ENCODE measurements around the gene SORCS1.

Gene SORCS1

GRCh38 chr10:107103174-107104025 lies 61.1 kb downstream of the SORCS1 start:
- DNase-seq = no peak

GRCh38 chr10:107098326-107098725 lies 66.2 kb downstream of the SORCS1 start:
- no peak for DNase-seq

- DNase-seq = no peak
These were observed 69.5 kb downstream of the SORCS1 start for GRCh38 chr10:107094824-107095522.

- DNase-seq = no peak
These were observed 72.2 kb downstream of the SORCS1 start for GRCh38 chr10:107092321-107092720.

- no peak for DNase-seq
These were observed 73.4 kb downstream of the SORCS1 start for GRCh38 chr10:107091126-107091525.

GRCh38 chr10:107085665-107086525 lies 78.6 kb downstream of the SORCS1 start:
- no peak for DNase-seq

- no peak for DNase-seq
These were observed 81.0 kb downstream of the SORCS1 start for GRCh38 chr10:107083388-107084009.

- DNase-seq = no peak
These were observed 82.9 kb downstream of the SORCS1 start for GRCh38 chr10:107081644-107082043.

GRCh38 chr10:107075117-107075516 lies 89.4 kb downstream of the SORCS1 start:
- no peak for DNase-seq

GRCh38 chr10:107072786-107073185 lies 91.7 kb downstream of the SORCS1 start:
- DNase-seq = no peak

GRCh38 chr10:107072028-107072427 lies 92.5 kb downstream of the SORCS1 start:
- DNase-seq = no peak

GRCh38 chr10:107071301-107071700 lies 93.2 kb downstream of the SORCS1 start:
- DNase-seq = no peak

GRCh38 chr10:107067843-107068242 lies 96.7 kb downstream of the SORCS1 start:
- no peak for DNase-seq

GRCh38 chr10:107064075-107064474 lies 100.4 kb downstream of the SORCS1 start:
- no peak for DNase-seq

- DNase-seq = no peak
These were observed 104.6 kb downstream of the SORCS1 start for GRCh38 chr10:107059872-107060271.

GRCh38 chr10:107059068-107059804 lies 105.3 kb downstream of the SORCS1 start:
- no peak for DNase-seq

GRCh38 chr10:107058331-107058730 lies 106.2 kb downstream of the SORCS1 start:
- no peak for DNase-seq

GRCh38 chr10:107056182-107056581 lies 108.3 kb downstream of the SORCS1 start:
- no peak for DNase-seq

- DNase-seq = no peak
These were observed 109.9 kb downstream of the SORCS1 start for GRCh38 chr10:107054469-107055156.

- no peak for DNase-seq
These were observed 112.7 kb downstream of the SORCS1 start for GRCh38 chr10:107051769-107052168.

- DNase-seq = no peak
These were observed 121.0 kb downstream of the SORCS1 start for GRCh38 chr10:107043461-107043860.

All from NCI-H2081 treated with DMSO at 0.1 percent for 48 hours (cell line).